HG02973 (cell line): Measurements from ENCODE around the gene JUP.

Experiments used
- ATAC-seq: cut with Tn5 transposase; IDR thresholded peaks from one replicate; pipeline ENCODE4 v1.9.1; 2021; ENCODE audit warnings: moderate library complexity; ENCODE audit not compliant: unreplicated experiment

JUP gene

DNA sequence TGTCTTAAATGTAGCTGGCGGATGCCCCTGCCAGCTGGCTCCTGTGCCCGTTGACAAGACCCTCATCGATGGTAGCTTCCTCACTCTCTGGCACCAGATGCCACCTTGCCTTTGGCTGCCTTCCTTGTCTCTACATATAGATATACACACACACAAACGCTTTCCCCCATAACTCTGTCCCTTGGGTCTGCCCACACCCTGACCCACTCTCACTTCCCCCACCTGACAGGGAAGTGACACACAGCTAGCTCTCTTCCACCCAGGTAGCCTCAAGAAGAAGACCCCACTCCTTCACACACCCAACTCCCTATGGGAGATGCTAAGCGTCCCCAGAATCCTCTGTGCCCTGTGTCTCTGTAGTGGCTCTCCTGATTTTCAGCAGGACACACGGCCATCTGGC is 25.6 kb downstream of the JUP start:
- no peak for ATAC-seq

GRCh38 chr17:41758601-41759000 is 27.9 kb downstream of the JUP start:
- ATAC-seq = no peak

GRCh38 chr17:41754066-41754465 is 32.4 kb downstream of the JUP start:
- no peak for ATAC-seq

DNA sequence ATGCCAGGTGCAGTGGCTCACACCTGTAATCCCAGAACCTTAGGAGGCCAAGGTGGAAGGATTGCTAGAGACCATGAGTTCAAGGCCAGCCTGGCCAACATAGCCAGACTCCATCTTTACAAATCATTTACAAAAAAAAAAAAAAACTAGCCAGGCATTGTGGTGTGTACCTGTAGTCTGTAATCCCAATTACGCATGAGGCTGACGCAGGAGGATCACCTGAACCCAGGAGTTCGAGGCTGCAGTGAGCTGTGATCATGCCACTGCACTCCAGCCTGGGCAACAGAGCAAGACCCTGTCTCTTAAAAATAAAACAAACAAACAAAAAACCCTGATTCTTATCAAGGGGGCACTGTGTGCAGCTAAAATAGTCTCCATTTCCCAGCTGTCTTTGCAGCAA is 35.2 kb downstream of the JUP start:
- no peak for ATAC-seq

GRCh38 chr17:41750862-41751261 is 35.6 kb downstream of the JUP start:
- no peak for ATAC-seq

DNA sequence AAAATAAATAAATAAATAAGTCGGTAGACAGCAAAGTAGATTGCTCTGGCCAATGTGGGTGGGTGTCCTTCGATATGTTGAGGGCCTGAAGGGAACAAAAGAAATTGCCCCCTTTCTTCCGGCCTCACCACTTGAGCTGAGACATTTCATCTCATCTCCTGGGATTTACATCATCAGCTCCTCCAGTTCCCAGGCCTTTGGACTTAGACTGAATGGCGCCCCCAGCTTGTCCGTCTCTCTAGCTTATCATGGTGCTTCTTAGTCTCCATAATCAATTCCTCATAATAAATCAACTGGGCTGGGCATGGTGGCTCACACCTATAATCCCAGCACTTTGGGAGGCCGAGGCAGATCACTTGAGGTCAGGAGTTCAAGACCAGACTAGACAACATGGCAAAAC is 38.2 kb downstream of the JUP start:
- no peak for ATAC-seq

GRCh38 chr17:41741709-41742108 is 44.8 kb downstream of the JUP start:
- ATAC-seq = no peak

DNA sequence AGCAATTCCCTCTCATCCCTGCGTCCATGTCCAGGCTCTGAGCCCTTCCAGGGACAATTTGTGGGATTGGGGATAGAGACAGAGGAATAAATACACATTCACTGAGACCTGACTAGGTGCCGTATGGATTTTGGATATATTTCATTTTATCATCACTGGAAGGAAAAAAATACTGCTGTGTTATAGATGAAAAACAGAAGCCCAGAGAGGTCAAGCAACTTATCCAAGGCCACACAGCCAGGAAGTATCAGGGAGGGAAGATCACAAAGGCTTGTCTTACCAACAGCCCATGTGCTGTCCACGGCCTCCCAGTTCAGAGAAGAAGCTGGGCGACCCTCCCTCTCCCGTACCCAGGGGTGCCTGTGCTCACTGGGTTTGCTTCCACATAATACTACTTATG is 46.0 kb downstream of the JUP start:
- ATAC-seq = no peak

- ATAC-seq = no peak
These were observed 46.7 kb downstream of the JUP start for GRCh38 chr17:41739661-41740352.

DNA sequence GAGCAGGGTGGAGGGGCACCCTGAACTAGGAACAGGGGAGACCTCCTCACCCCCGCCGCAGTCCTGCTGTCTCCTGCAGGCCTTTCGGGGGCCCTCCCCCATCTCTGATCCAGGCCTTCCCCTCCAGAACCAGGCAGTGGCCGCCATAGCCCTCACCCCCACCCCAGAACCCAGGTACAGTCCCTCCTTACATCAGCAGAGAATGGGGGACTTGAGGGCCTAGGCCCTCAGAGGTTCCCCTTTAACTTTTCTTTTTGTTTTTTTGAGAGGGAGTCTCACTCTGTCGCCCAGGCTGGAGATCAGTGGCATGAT is 47.8 kb downstream of the JUP start:
- ATAC-seq = no peak

- ATAC-seq = peak; percentile 70
These were observed 48.3 kb downstream of the JUP start for GRCh38 chr17:41738077-41738800.

- no peak for ATAC-seq
These were observed 48.9 kb downstream of the JUP start for GRCh38 chr17:41737680-41738023.

- ATAC-seq = no peak
These were observed 49.4 kb downstream of the JUP start for GRCh38 chr17:41736983-41737679.

- ATAC-seq = no peak
These were observed 50.8 kb downstream of the JUP start for GRCh38 chr17:41735744-41736143.

DNA sequence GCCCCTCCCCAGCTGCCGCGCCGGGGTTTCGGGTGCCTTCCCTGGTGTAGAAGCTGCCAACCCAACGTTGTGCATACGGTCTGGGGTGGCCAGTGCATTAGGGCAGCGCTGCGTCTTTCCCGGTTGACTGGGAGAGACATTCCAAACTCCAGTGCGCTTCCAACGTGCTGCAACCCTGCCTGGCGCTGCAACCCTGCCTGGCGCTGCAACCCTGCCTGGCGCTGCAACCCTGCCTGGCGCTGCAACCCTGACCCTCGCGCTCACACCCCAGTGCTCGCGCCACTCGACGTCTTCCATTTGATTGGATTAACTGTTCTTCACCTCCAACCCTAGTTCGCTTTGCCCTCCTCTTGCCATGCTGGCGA is 51.6 kb downstream of the JUP start:
- ATAC-seq = no peak

DNA sequence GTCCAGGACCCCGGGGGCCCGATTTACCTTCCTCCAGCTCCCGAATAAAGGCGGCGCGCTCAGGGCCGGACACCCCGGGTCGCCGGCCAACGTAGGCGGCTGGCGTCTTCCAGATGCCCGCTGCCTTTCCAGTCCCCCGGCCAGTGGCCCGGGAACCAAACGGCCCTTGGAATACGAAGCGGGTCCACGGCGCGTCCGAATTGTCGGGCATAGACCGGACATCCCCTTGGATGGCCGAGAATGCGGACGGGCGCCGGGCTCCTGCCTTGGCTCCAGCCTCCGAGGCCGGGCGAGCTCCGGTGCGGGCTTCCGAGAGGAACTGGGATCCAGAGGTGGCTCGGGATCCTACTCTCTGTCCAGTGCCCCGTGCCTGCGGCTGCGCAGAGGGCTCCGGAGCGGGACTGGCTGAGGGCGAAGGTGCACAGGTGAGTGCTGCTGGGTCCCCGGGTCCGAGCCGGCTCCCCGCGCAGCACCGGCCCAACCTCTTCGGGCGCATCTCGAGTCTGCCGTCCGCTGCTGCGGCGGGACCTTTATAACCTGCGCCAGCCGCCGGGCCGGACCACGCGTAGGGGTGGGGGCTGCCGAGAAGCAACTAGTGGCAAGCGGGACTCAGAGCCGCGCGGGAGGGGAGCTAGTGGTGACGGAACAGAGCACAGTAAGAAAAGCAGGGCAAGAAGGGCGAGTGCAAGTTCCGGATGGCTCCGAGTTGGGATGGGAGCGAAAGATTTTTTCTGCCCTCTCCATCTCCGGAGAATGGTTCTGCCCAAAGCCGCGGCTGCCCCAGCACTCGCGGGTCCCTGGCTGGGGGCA is 52.2 kb downstream of the JUP start, which contains the start of gene HAP1:
HAP1 (minus strand) TSS at position 505 of the 810 bp plus-strand sequence; CDS start at position 496, 9 bp downstream.
- ATAC-seq = no peak

GRCh38 chr17:41733348-41734138 is 53.0 kb downstream of the JUP start:
- ATAC-seq = no peak

- ATAC-seq = no peak
These were observed 54.7 kb downstream of the JUP start for GRCh38 chr17:41731836-41732235.

GRCh38 chr17:41730479-41730878 is 56.0 kb downstream of the JUP start:
- ATAC-seq = no peak

GRCh38 chr17:41728056-41728455 is 58.5 kb downstream of the JUP start:
- no peak for ATAC-seq

GRCh38 chr17:41725134-41725533 is 61.4 kb downstream of the JUP start:
- no peak for ATAC-seq
